Epidermal melanocyte (primary cell): ENCODE measurements around the gene KANK2.

Experiments
- DNase-seq: peaks from one replicate; pipeline ENCODE4 v3.0.0; 2011; ENCODE audit warnings: low spot score; ENCODE audit not compliant: insufficient read length

KANK2 gene

GRCh38 chr19:11226716-11227166, 29.4 kb upstream of the KANK2 start:
- DNase-seq, result no peak

GRCh38 chr19:11225815-11226214, 28.5 kb upstream of the KANK2 start:
- no peak for DNase-seq

- DNase-seq, result no peak
Measured at GRCh38 chr19:11225172-11225571, 27.8 kb upstream of the KANK2 start.

GRCh38 chr19:11224429-11224828, 27.1 kb upstream of the KANK2 start:
- DNase-seq, result no peak

GRCh38 chr19:11223200-11223599, 25.9 kb upstream of the KANK2 start:
- no peak for DNase-seq

- no peak for DNase-seq
Measured at GRCh38 chr19:11221082-11221598, 23.8 kb upstream of the KANK2 start.

GRCh38 chr19:11214387-11214786, 17.0 kb upstream of the KANK2 start:
- no peak for DNase-seq

GRCh38 chr19:11210656-11210928, 13.2 kb upstream of the KANK2 start:
- no peak for DNase-seq

GRCh38 chr19:11209839-11210655, 12.7 kb upstream of the KANK2 start:
- DNase-seq, result peak; percentile 26

- no peak for DNase-seq
Measured at GRCh38 chr19:11208561-11209471, 11.5 kb upstream of the KANK2 start.

- DNase-seq, result no peak
Measured at GRCh38 chr19:11205939-11206570, 8.7 kb upstream of the KANK2 start.

- peak; percentile 90 for DNase-seq
Measured at GRCh38 chr19:11204943-11205349, 7.6 kb upstream of the KANK2 start.

GRCh38 chr19:11204076-11204602, 6.8 kb upstream of the KANK2 start:
- peak; percentile 13 for DNase-seq

- peak; percentile 91 for DNase-seq
Measured at GRCh38 chr19:11203194-11204075, 6.1 kb upstream of the KANK2 start.

GRCh38 chr19:11202488-11203193, 5.3 kb upstream of the KANK2 start:
- DNase-seq, result no peak

- DNase-seq, result no peak
Measured at GRCh38 chr19:11201791-11202190, 4.4 kb upstream of the KANK2 start.

- DNase-seq, result no peak
Measured at GRCh38 chr19:11200931-11201330, 3.6 kb upstream of the KANK2 start.

- DNase-seq, result no peak
Measured at GRCh38 chr19:11200015-11200574, 2.8 kb upstream of the KANK2 start.

- DNase-seq, result no peak
Measured at GRCh38 chr19:11199517-11199916, 2.2 kb upstream of the KANK2 start.
